GM13977 (cell line): ENCODE results near the gene PLEKHG4B.
"Not testable (repeated sequence)": the region's sequence is repeated elsewhere in the genome, so short reads cannot be mapped to it uniquely, and the experiment has no call there.

ENCODE experiments used
- DNase-seq: peaks from one replicate; pipeline ENCODE4 v3.0.0; 2012; ENCODE audit warnings: low spot score
- in situ Hi-C: fragments of 300-500 bp; cut with MboI; formaldehyde crosslinking; loops from one replicate; pipeline ENCODE4 v1.12.0; 2022; ENCODE audit warnings: low sequenced_read_pairs, low pct_unique_long_range_greater_than_20kb, mixed read lengths, inconsistent platforms; ENCODE audit not compliant: unreplicated experiment
- TF ChIP-seq, protein P1 (sequence below): IDR thresholded peaks from 2 replicates; pipeline ENCODE4 v1.5.1; 2012; ENCODE audit warnings: mild to moderate bottlenecking, control low read depth; ENCODE audit not compliant: insufficient read depth; ENCODE audit errors: extremely low read depth, missing control alignments

The PLEKHG4B gene

DNA sequence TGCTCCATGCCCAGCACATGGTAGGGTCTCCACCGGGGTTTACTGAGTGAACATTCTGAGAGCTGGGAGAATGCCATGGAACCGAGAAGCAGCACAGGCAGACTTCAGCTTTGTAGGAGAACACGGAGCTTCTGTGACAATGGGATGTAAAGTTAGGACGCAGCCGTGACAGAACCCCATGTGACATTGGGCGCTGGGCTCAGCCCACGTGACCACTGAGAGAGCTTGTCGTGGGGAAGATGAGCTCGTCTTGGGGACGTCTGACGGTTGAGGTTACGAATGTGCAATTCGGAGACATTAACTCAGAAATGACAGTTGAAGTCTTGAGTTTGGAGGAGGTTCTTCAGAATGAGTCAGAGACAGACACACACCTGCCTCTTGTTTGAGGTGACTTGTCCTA is 139.7 kb downstream of the PLEKHG4B start:
- in situ Hi-C loops = no loop called here
- TF ChIP-seq, protein P1, sequence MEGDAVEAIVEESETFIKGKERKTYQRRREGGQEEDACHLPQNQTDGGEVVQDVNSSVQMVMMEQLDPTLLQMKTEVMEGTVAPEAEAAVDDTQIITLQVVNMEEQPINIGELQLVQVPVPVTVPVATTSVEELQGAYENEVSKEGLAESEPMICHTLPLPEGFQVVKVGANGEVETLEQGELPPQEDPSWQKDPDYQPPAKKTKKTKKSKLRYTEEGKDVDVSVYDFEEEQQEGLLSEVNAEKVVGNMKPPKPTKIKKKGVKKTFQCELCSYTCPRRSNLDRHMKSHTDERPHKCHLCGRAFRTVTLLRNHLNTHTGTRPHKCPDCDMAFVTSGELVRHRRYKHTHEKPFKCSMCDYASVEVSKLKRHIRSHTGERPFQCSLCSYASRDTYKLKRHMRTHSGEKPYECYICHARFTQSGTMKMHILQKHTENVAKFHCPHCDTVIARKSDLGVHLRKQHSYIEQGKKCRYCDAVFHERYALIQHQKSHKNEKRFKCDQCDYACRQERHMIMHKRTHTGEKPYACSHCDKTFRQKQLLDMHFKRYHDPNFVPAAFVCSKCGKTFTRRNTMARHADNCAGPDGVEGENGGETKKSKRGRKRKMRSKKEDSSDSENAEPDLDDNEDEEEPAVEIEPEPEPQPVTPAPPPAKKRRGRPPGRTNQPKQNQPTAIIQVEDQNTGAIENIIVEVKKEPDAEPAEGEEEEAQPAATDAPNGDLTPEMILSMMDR = no peak
- DNase-seq = no peak

GRCh38 chr5:233426-233825 is 141.5 kb downstream of the PLEKHG4B start:
- in situ Hi-C loops, DNase-seq: not testable (repeated sequence)

DNA sequence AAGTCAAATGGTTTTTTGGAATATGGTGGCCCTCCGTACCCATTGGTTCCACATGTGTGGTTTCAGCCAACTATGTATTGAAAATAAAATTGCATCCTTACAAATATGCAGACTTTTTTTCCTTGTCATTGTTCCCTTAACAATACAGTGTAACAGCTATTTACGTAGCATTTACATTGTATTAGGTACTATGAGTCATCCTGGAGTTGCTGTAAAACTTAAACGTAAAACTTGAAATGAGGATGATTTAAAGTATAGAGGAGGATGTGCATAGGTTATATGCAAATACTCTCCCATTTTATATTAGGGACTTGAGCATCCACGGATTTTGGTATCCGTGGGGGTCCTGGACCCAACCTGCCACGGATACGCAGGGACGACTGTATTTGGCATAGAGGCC is 142.5 kb downstream of the PLEKHG4B start:
- in situ Hi-C loops = no loop called here
- TF ChIP-seq, protein P1 = no peak

DNA sequence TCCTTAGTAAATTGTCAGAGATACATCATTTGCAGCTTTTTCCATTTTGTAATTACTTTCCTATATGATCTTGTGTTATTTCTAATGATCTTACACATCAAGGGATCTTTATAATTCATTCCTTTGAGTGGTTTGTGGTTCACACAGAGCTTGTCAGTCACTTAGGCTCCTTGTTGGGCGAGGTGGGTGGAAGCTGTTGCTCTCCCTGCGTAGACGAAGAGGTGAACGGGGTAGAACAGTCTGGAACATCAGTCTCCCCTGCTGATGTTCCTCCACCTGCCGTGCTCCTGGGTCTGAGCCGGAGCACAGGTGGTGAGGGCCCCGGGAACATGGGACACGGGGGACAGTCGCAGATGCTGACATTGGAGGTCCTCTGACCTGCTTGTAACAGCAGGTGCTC is 143.6 kb downstream of the PLEKHG4B start:
- DNase-seq, in situ Hi-C loops: not testable (repeated sequence)

More for the DNA sequence above, 142.5 kb downstream of the PLEKHG4B start:
- no peak for DNase-seq

GRCh38 chr5:237931-238330 is 146.0 kb downstream of the PLEKHG4B start:
- in situ Hi-C loops = not testable (repeated sequence)

More at GRCh38 chr5:237931-238330, 146.0 kb downstream of the PLEKHG4B start:
- DNase-seq = not testable (repeated sequence)
